ENCODE measurements around the gene SLC9C1. TPM values are rescaled to one million over a fixed set of nuclear protein-coding genes. Genes with fewer than 3 reads are reported as not detected.

Gene SLC9C1
- polyA plus RNA-seq, 1 donor (not counting 4 experiments of a cell fraction or from before 2014, with no cell fraction given): not detected

- H3K27ac ChIP-seq (ENCODE audit: control insufficient read depth, insufficient read depth, low read length): peak within 1 kb of the TSS; percentile 0
- H3K36me3 ChIP-seq (ENCODE audit: control insufficient read depth in 2 of 2, extremely low read depth in 1 of 2, insufficient read depth in 2 of 2, low read length in 2 of 2): peaks cover 0 to 2% of the 10 kb centered on the region in 2 experiments
- no peaks in the 10 kb centered on the region for H3K9me1 ChIP-seq (ENCODE audit: control insufficient read depth, extremely low read depth, insufficient read depth, low read length)
- peak within 1 kb of the TSS; percentile 10 for H3K9ac ChIP-seq (ENCODE audit: control insufficient read depth, extremely low read depth, insufficient read depth, low read length)
- FAIRE-seq: peak; percentile 98
- H3K4me1 ChIP-seq (ENCODE audit: control insufficient read depth, extremely low read depth, insufficient read depth, low read length): peaks cover 25% of the 10 kb centered on the region
- H3K4me3 ChIP-seq (ENCODE audit: control insufficient read depth in 2 of 3, extremely low read depth in 1 of 3, insufficient read depth in 2 of 3, low read depth in 1 of 3, low read length in 3 of 3): no peak within 1 kb of the TSS
- no peaks in the 10 kb centered on the region for H4K20me1 ChIP-seq (ENCODE audit: control insufficient read depth, extremely low read depth, insufficient read depth, low read length)
- no peaks in the 10 kb centered on the region for H3K79me2 ChIP-seq (ENCODE audit: control insufficient read depth, insufficient read depth, low read length)
- no peaks in the 10 kb centered on the region for H3K9me3 ChIP-seq (ENCODE audit: control insufficient read depth, low read depth, low read length)
- H3K27me3 ChIP-seq (ENCODE audit: control insufficient read depth, extremely low read depth, insufficient read depth, low read length): no peaks in the 10 kb centered on the region
- H2AFZ ChIP-seq (ENCODE audit: control insufficient read depth, low read length): no peak within 1 kb of the TSS
- peak within 1 kb of the TSS; percentile 15 for H3K4me2 ChIP-seq (ENCODE audit: control insufficient read depth, extremely low read depth, insufficient read depth, low read depth, low read length)
- peak; percentile 44 for DNase-seq (ENCODE audit: low read depth, low spot score)
- TF ChIP-seq, protein P1, sequence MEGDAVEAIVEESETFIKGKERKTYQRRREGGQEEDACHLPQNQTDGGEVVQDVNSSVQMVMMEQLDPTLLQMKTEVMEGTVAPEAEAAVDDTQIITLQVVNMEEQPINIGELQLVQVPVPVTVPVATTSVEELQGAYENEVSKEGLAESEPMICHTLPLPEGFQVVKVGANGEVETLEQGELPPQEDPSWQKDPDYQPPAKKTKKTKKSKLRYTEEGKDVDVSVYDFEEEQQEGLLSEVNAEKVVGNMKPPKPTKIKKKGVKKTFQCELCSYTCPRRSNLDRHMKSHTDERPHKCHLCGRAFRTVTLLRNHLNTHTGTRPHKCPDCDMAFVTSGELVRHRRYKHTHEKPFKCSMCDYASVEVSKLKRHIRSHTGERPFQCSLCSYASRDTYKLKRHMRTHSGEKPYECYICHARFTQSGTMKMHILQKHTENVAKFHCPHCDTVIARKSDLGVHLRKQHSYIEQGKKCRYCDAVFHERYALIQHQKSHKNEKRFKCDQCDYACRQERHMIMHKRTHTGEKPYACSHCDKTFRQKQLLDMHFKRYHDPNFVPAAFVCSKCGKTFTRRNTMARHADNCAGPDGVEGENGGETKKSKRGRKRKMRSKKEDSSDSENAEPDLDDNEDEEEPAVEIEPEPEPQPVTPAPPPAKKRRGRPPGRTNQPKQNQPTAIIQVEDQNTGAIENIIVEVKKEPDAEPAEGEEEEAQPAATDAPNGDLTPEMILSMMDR (optimal IDR thresholded peaks at IDR 0.05 in 1 of 3, IDR thresholded peaks at IDR 0.05 in 1 of 3, conservative IDR thresholded peaks at IDR 0.05 in 1 of 3; ENCODE audit: extremely low read depth in 1 of 3, insufficient read depth in 2 of 3, low read length in 3 of 3): no peak
- no peak for TF ChIP-seq EZH2 (IDR thresholded peaks at IDR 0.05; ENCODE audit: low read length)
- dilution Hi-C loops (cut with MboI; ENCODE audit: extremely low pct_ligation_motif_present, low sequenced_read_pairs): no loop called here
Measured at GRCh38 chr3:112132975-112133448, 161.0 kb downstream of the SLC9C1 start, which contains the start of gene GCSAM. Gene GCSAM (minus strand): TSS chr3:112133248. CDS start chr3:112133120, 128 bp downstream.

DNA sequence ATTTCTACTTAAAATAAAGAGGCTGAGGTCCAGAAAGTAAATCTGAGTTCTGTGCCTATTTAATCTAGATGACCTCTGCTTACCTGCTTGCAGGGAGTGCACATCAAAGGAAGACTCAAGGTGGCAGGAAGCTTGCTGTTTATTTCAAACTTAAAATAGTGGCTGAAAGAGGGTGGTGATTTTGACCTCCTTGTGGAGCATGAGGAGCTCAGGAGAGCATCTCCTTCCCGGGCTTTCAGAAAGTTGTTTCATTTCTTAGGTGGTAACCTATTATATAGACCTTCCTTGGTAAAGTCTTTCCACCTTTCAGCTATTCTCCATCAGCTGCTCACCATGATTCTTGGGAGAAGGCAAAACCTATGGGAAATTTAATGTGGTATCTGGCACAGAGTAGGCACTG, 161.5 kb downstream of the SLC9C1 start:
- dilution Hi-C loops (cut with MboI; ENCODE audit: extremely low pct_ligation_motif_present, low sequenced_read_pairs): no loop called here
- no peak overlapping the region for H3K9ac ChIP-seq (ENCODE audit: control insufficient read depth, extremely low read depth, insufficient read depth, low read length)
- H4K20me1 ChIP-seq (ENCODE audit: control insufficient read depth, extremely low read depth, insufficient read depth, low read length): no peaks in the 10 kb centered on the region
- H3K4me3 ChIP-seq (ENCODE audit: control insufficient read depth in 2 of 3, extremely low read depth in 1 of 3, insufficient read depth in 2 of 3, low read depth in 1 of 3, low read length in 3 of 3): no peak overlapping the region
- DNase-seq (ENCODE audit: low read depth, low spot score): no peak
- no peaks in the 10 kb centered on the region for H3K9me1 ChIP-seq (ENCODE audit: control insufficient read depth, extremely low read depth, insufficient read depth, low read length)
- no peaks in the 10 kb centered on the region for H3K79me2 ChIP-seq (ENCODE audit: control insufficient read depth, insufficient read depth, low read length)
- H3K4me2 ChIP-seq (ENCODE audit: control insufficient read depth, extremely low read depth, insufficient read depth, low read depth, low read length): peak overlapping the region; percentile 15
- H3K27me3 ChIP-seq (ENCODE audit: control insufficient read depth, extremely low read depth, insufficient read depth, low read length): no peaks in the 10 kb centered on the region
- H3K36me3 ChIP-seq (ENCODE audit: control insufficient read depth in 2 of 2, extremely low read depth in 1 of 2, insufficient read depth in 2 of 2, low read length in 2 of 2): peaks cover 0 to 5% of the 10 kb centered on the region in 2 experiments
- no peak overlapping the region for H2AFZ ChIP-seq (ENCODE audit: control insufficient read depth, low read length)
- FAIRE-seq: no peak
- no peaks in the 10 kb centered on the region for H3K9me3 ChIP-seq (ENCODE audit: control insufficient read depth, low read depth, low read length)
- peaks cover 25% of the 10 kb centered on the region for H3K4me1 ChIP-seq (ENCODE audit: control insufficient read depth, extremely low read depth, insufficient read depth, low read length)
- TF ChIP-seq EZH2 (IDR thresholded peaks at IDR 0.05; ENCODE audit: low read length): no peak
- TF ChIP-seq, protein P1 (optimal IDR thresholded peaks at IDR 0.05 in 1 of 3, IDR thresholded peaks at IDR 0.05 in 1 of 3, conservative IDR thresholded peaks at IDR 0.05 in 1 of 3; ENCODE audit: extremely low read depth in 1 of 3, insufficient read depth in 2 of 3, low read length in 3 of 3): no peak
- H3K27ac ChIP-seq (ENCODE audit: control insufficient read depth, insufficient read depth, low read length): peak overlapping the region; percentile 0

Measured in keratinocyte (primary cell).